Fibroblast of gingiva (primary cell): Measurements from ENCODE around the gene DUSP6.

Source experiments
- DNase-seq: peaks from one replicate; pipeline ENCODE4 v3.0.0-alpha.2; 2011; ENCODE audit warnings: low read depth

Gene DUSP6

GRCh38 chr12:89328151-89329030 lies 23.9 kb downstream of the DUSP6 start:
- no peak for DNase-seq

GRCh38 chr12:89327486-89328094 lies 24.7 kb downstream of the DUSP6 start:
- no peak for DNase-seq

GRCh38 chr12:89326239-89327040 lies 25.9 kb downstream of the DUSP6 start:
- DNase-seq, result no peak

GRCh38 chr12:89325495-89325894 lies 26.8 kb downstream of the DUSP6 start:
- DNase-seq, result no peak

- DNase-seq, result no peak
Measured at GRCh38 chr12:89324437-89324836, 27.9 kb downstream of the DUSP6 start.

GRCh38 chr12:89323568-89324218 lies 28.6 kb downstream of the DUSP6 start:
- DNase-seq, result no peak

- DNase-seq, result no peak
Measured at GRCh38 chr12:89320735-89321134, 31.6 kb downstream of the DUSP6 start.

- DNase-seq, result no peak
Measured at GRCh38 chr12:89319606-89320005, 32.7 kb downstream of the DUSP6 start.

GRCh38 chr12:89319122-89319521 lies 33.2 kb downstream of the DUSP6 start:
- DNase-seq, result peak; percentile 32

GRCh38 chr12:89316705-89317139 lies 35.6 kb downstream of the DUSP6 start:
- DNase-seq, result no peak

GRCh38 chr12:89314060-89314761 lies 38.1 kb downstream of the DUSP6 start:
- no peak for DNase-seq

GRCh38 chr12:89311703-89312293 lies 40.5 kb downstream of the DUSP6 start:
- DNase-seq, result no peak

GRCh38 chr12:89309815-89310214 lies 42.5 kb downstream of the DUSP6 start:
- DNase-seq, result no peak

GRCh38 chr12:89309440-89309802 lies 42.9 kb downstream of the DUSP6 start:
- no peak for DNase-seq

GRCh38 chr12:89307474-89308253 lies 44.6 kb downstream of the DUSP6 start:
- no peak for DNase-seq

GRCh38 chr12:89306827-89307473 lies 45.4 kb downstream of the DUSP6 start:
- no peak for DNase-seq

- DNase-seq, result no peak
Measured at GRCh38 chr12:89305373-89305772, 46.9 kb downstream of the DUSP6 start.

- no peak for DNase-seq
Measured at GRCh38 chr12:89299931-89300330, 52.4 kb downstream of the DUSP6 start.

- DNase-seq, result no peak
Measured at GRCh38 chr12:89299417-89299816, 52.9 kb downstream of the DUSP6 start.
